T-helper 2 cell treated with Interferon-gamma antibody and Interleukin-4, amounts not matched to agents 5 μg/mL and 100 μg/mL, for 36 hours (primary cell): ENCODE results near the gene SEMA3B.
A peak's percentile ranks its signal among the peaks of the same experiment; 100 is the strongest.
"Not testable (repeated sequence)": the region's sequence is repeated elsewhere in the genome, so short reads cannot be mapped to it uniquely, and the experiment has no call there.

Experiments
- DNase-seq: peaks from one replicate; pipeline ENCODE4 v3.0.0; 2021; ENCODE audit warnings: low spot score
- H3K27ac Mint-ChIP-seq: one replicate; pipeline ENCODE4 v1.8.0; 2021; ENCODE audit warnings: mild to moderate bottlenecking, mixed read lengths
- H3K27me3 Mint-ChIP-seq: one replicate; pipeline ENCODE4 v1.8.0; 2021; ENCODE audit warnings: low read depth, mixed read lengths
- H3K36me3 Mint-ChIP-seq: one replicate; pipeline ENCODE4 v1.8.0; 2021; ENCODE audit warnings: low read depth, mixed read lengths
- H3K4me1 Mint-ChIP-seq: one replicate; pipeline ENCODE4 v1.8.0; 2021; ENCODE audit warnings: low read depth, mixed read lengths
- H3K4me3 Mint-ChIP-seq: one replicate; pipeline ENCODE4 v1.8.0; 2022; ENCODE audit warnings: mild to moderate bottlenecking, moderate library complexity, mixed read lengths
- H3K9me3 Mint-ChIP-seq: one replicate; pipeline ENCODE4 v1.8.0; 2021; ENCODE audit warnings: mixed read lengths

Gene SEMA3B

GRCh38 chr3:50268703-50269451, at the start of gene SEMA3B:
TSS of gene SEMA3B (plus strand) at chr3:50269147. CDS start at chr3:50269241, 94 bp downstream.
- H3K4me1 Mint-ChIP-seq, result peaks cover 5% of the 10 kb centered on the region
- no peak for DNase-seq
- H3K27me3 Mint-ChIP-seq, result peaks cover 21% of the 10 kb centered on the region
- H3K27ac Mint-ChIP-seq, result no peak within 1 kb of the TSS
- no peak within 1 kb of the TSS for H3K4me3 Mint-ChIP-seq
- no peaks in the 10 kb centered on the region for H3K36me3 Mint-ChIP-seq
- no peaks in the 10 kb centered on the region for H3K9me3 Mint-ChIP-seq

GRCh38 chr3:50219285-50219684, 49.7 kb upstream of the SEMA3B start:
- no peak overlapping the region for H3K27ac Mint-ChIP-seq
- H3K4me3 Mint-ChIP-seq, result no peak overlapping the region
- no peak for DNase-seq
- H3K9me3 Mint-ChIP-seq, result no peaks in the 10 kb centered on the region
- no peaks in the 10 kb centered on the region for H3K4me1 Mint-ChIP-seq
- H3K27me3 Mint-ChIP-seq, result peaks cover 4% of the 10 kb centered on the region
- no peaks in the 10 kb centered on the region for H3K36me3 Mint-ChIP-seq

- DNase-seq, result no peak
- peaks cover 8% of the 10 kb centered on the region for H3K27me3 Mint-ChIP-seq
- no peaks in the 10 kb centered on the region for H3K36me3 Mint-ChIP-seq
- no peaks in the 10 kb centered on the region for H3K9me3 Mint-ChIP-seq
- no peak overlapping the region for H3K27ac Mint-ChIP-seq
- H3K4me3 Mint-ChIP-seq, result no peak overlapping the region
- H3K4me1 Mint-ChIP-seq, result no peaks in the 10 kb centered on the region
These were observed 48.8 kb upstream of the SEMA3B start for GRCh38 chr3:50220109-50220508.

- Mint-ChIP-seq H3K9me3 (no peaks in the 10 kb centered on the region), H3K27ac (no peak overlapping the region), H3K36me3 (no peaks in the 10 kb centered on the region), H3K4me3 (no peak overlapping the region), H3K27me3 (peaks cover 13% of the 10 kb centered on the region), H3K4me1 (peaks cover 6% of the 10 kb centered on the region)
- DNase-seq, result no peak
These were observed 47.9 kb upstream of the SEMA3B start for GRCh38 chr3:50221051-50221410.

GRCh38 chr3:50221411-50222168, 47.4 kb upstream of the SEMA3B start:
- no peak for DNase-seq
- Mint-ChIP-seq H3K27me3 (peaks cover 13% of the 10 kb centered on the region), H3K27ac (no peak overlapping the region), H3K4me3 (no peak overlapping the region), H3K36me3 (no peaks in the 10 kb centered on the region), H3K4me1 (peaks cover 9% of the 10 kb centered on the region), H3K9me3 (no peaks in the 10 kb centered on the region)

GRCh38 chr3:50222169-50222528, 46.8 kb upstream of the SEMA3B start:
- H3K4me3 Mint-ChIP-seq, result no peak overlapping the region
- H3K27me3 Mint-ChIP-seq, result peaks cover 13% of the 10 kb centered on the region
- no peaks in the 10 kb centered on the region for H3K9me3 Mint-ChIP-seq
- H3K27ac Mint-ChIP-seq, result no peak overlapping the region
- no peak for DNase-seq
- peaks cover 13% of the 10 kb centered on the region for H3K4me1 Mint-ChIP-seq
- no peaks in the 10 kb centered on the region for H3K36me3 Mint-ChIP-seq

GRCh38 chr3:50224639-50225038, 44.3 kb upstream of the SEMA3B start:
- no peaks in the 10 kb centered on the region for H3K9me3 Mint-ChIP-seq
- no peaks in the 10 kb centered on the region for H3K36me3 Mint-ChIP-seq
- H3K4me1 Mint-ChIP-seq, result peaks cover 26% of the 10 kb centered on the region
- H3K27me3 Mint-ChIP-seq, result peaks cover 13% of the 10 kb centered on the region
- no peak overlapping the region for H3K4me3 Mint-ChIP-seq
- H3K27ac Mint-ChIP-seq, result no peak overlapping the region
- DNase-seq, result no peak

- H3K4me3 Mint-ChIP-seq, result peak overlapping the region; percentile 96
- DNase-seq, result peak; percentile 38
- H3K27me3 Mint-ChIP-seq, result peaks cover 13% of the 10 kb centered on the region
- peaks cover 26% of the 10 kb centered on the region for H3K4me1 Mint-ChIP-seq
- H3K36me3 Mint-ChIP-seq, result no peaks in the 10 kb centered on the region
- no peaks in the 10 kb centered on the region for H3K9me3 Mint-ChIP-seq
- H3K27ac Mint-ChIP-seq, result peak overlapping the region; percentile 93
These were observed 42.0 kb upstream of the SEMA3B start for GRCh38 chr3:50226888-50227389.

- H3K36me3 Mint-ChIP-seq, result no peaks in the 10 kb centered on the region
- H3K27me3 Mint-ChIP-seq, result peaks cover 13% of the 10 kb centered on the region
- peaks cover 26% of the 10 kb centered on the region for H3K4me1 Mint-ChIP-seq
- DNase-seq, result peak; percentile 93
- H3K4me3 Mint-ChIP-seq, result peak overlapping the region; percentile 96
- no peaks in the 10 kb centered on the region for H3K9me3 Mint-ChIP-seq
- peak overlapping the region; percentile 93 for H3K27ac Mint-ChIP-seq
These were observed 41.4 kb upstream of the SEMA3B start for GRCh38 chr3:50227390-50228183.

GRCh38 chr3:50228184-50228763, 40.7 kb upstream of the SEMA3B start:
- Mint-ChIP-seq H3K27ac (peak overlapping the region; percentile 93), H3K4me1 (peaks cover 26% of the 10 kb centered on the region), H3K4me3 (peak overlapping the region; percentile 92), H3K27me3 (peaks cover 13% of the 10 kb centered on the region)
- not testable (repeated sequence) for H3K36me3 Mint-ChIP-seq, DNase-seq, H3K9me3 Mint-ChIP-seq

GRCh38 chr3:50229490-50229889, 39.5 kb upstream of the SEMA3B start:
- Mint-ChIP-seq H3K4me3 (peak overlapping the region; percentile 46), H3K36me3 (peaks cover 3% of the 10 kb centered on the region), H3K27ac (peak overlapping the region; percentile 73), H3K27me3 (peaks cover 9% of the 10 kb centered on the region), H3K9me3 (no peaks in the 10 kb centered on the region), H3K4me1 (peaks cover 30% of the 10 kb centered on the region)
- DNase-seq, result no peak

GRCh38 chr3:50230104-50230793, 38.7 kb upstream of the SEMA3B start:
- Mint-ChIP-seq H3K27ac (no peak overlapping the region), H3K4me3 (no peak overlapping the region), H3K9me3 (no peaks in the 10 kb centered on the region), H3K27me3 (peaks cover 4% of the 10 kb centered on the region), H3K4me1 (peaks cover 28% of the 10 kb centered on the region), H3K36me3 (peaks cover 3% of the 10 kb centered on the region)
- DNase-seq, result no peak

- H3K4me1 Mint-ChIP-seq, result peaks cover 30% of the 10 kb centered on the region
- H3K36me3 Mint-ChIP-seq, result peaks cover 3% of the 10 kb centered on the region
- peaks cover 2% of the 10 kb centered on the region for H3K27me3 Mint-ChIP-seq
- H3K4me3 Mint-ChIP-seq, result no peak overlapping the region
- no peak overlapping the region for H3K27ac Mint-ChIP-seq
- no peak for DNase-seq
- H3K9me3 Mint-ChIP-seq, result no peaks in the 10 kb centered on the region
These were observed 38.2 kb upstream of the SEMA3B start for GRCh38 chr3:50230794-50231125.
